ENCODE measurements around the gene ASMTL. TPM values are rescaled to one million over a fixed set of nuclear protein-coding genes. Genes with fewer than 3 reads are reported as not detected.

ASMTL gene
- total and polyA plus RNA-seq, 2 experiments from 2014 or later: 53.7 to 61.2 TPM

DNA sequence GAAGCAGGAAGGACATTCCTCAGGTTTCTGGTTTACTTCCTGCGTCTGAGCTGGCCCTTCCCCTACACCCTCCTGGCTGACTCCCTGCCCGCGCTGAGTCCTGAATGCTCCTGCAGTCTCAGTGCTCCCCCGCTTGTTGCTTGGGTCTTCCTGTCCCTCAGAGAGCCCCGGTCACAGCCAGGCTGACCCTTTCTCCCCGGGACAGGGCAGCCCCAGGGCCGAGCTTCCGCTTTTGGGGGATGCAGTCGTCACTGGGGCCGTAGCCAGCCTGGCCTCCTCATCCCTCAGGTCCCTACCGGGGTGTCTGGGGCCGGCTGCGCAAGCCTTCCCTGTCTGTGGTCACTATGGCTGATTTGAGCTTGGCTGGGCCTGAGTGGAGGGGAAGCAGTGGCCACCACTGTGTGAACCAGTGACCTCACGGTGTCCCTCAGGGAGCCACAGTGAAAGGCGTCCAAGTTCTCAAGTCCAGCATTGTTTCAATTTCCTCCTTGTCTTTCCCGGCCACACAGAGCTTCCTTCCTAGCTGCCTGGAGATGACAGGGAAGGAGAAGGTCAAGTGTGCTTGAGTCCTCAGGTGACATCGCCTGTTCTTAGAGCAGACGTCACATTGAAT is 34.1 kb upstream of the ASMTL start:
- no peak overlapping the region for H3K27ac Mint-ChIP-seq

More for the DNA sequence above, 34.1 kb upstream of the ASMTL start:
- Histone ChIP-seq H2AFZ (peak overlapping the region; percentile 74; the same call in 1 of the 2 replicates), H3K4me1 (ENCODE audit: insufficient read depth) (no peaks in the 10 kb centered on the region), H3K9me2 (ENCODE audit: insufficient read depth) (no peaks in the 10 kb centered on the region), H3F3A (replicated peaks; ENCODE audit: low read depth) (peaks cover 16% of the 10 kb centered on the region; the same call in 1 of the 2 replicates), H3K4me2 (no peak overlapping the region), H4K20me1 (replicated peaks; ENCODE audit: insufficient read depth) (no peaks in the 10 kb centered on the region), H3K27ac (ENCODE audit: low read depth) (no peak overlapping the region), H3K79me2 (replicated peaks; ENCODE audit: insufficient read depth) (no peaks in the 10 kb centered on the region), H3K36me3 (ENCODE audit: insufficient read depth) (no peaks in the 10 kb centered on the region), H3K4me3 (no peak overlapping the region), H3K27me3 (ENCODE audit: insufficient read depth) (no peaks in the 10 kb centered on the region)
- H3K4me3 Mint-ChIP-seq: no peak overlapping the region
- H3K4me1 Mint-ChIP-seq: peaks cover 1% of the 10 kb centered on the region; the same call in 1 of the 3 replicates
- ATAC-seq (no peak), DNase-seq (ENCODE audit: low spot score) (no peak)
- peaks cover 24% of the 10 kb centered on the region for H3K27me3 Mint-ChIP-seq (ENCODE audit: insufficient read depth, low read depth, poor library complexity)
- no peak for TF ChIP-seq CREB1 (CRISPR knock-in tag; IDR thresholded peaks at IDR 0.05; ENCODE audit: low read depth)
- TF ChIP-seq, protein P1, sequence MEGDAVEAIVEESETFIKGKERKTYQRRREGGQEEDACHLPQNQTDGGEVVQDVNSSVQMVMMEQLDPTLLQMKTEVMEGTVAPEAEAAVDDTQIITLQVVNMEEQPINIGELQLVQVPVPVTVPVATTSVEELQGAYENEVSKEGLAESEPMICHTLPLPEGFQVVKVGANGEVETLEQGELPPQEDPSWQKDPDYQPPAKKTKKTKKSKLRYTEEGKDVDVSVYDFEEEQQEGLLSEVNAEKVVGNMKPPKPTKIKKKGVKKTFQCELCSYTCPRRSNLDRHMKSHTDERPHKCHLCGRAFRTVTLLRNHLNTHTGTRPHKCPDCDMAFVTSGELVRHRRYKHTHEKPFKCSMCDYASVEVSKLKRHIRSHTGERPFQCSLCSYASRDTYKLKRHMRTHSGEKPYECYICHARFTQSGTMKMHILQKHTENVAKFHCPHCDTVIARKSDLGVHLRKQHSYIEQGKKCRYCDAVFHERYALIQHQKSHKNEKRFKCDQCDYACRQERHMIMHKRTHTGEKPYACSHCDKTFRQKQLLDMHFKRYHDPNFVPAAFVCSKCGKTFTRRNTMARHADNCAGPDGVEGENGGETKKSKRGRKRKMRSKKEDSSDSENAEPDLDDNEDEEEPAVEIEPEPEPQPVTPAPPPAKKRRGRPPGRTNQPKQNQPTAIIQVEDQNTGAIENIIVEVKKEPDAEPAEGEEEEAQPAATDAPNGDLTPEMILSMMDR (conservative IDR thresholded peaks at IDR 0.05; ENCODE audit: low read depth in 2 of 2): no peak
- TF ChIP-seq, protein P2, sequence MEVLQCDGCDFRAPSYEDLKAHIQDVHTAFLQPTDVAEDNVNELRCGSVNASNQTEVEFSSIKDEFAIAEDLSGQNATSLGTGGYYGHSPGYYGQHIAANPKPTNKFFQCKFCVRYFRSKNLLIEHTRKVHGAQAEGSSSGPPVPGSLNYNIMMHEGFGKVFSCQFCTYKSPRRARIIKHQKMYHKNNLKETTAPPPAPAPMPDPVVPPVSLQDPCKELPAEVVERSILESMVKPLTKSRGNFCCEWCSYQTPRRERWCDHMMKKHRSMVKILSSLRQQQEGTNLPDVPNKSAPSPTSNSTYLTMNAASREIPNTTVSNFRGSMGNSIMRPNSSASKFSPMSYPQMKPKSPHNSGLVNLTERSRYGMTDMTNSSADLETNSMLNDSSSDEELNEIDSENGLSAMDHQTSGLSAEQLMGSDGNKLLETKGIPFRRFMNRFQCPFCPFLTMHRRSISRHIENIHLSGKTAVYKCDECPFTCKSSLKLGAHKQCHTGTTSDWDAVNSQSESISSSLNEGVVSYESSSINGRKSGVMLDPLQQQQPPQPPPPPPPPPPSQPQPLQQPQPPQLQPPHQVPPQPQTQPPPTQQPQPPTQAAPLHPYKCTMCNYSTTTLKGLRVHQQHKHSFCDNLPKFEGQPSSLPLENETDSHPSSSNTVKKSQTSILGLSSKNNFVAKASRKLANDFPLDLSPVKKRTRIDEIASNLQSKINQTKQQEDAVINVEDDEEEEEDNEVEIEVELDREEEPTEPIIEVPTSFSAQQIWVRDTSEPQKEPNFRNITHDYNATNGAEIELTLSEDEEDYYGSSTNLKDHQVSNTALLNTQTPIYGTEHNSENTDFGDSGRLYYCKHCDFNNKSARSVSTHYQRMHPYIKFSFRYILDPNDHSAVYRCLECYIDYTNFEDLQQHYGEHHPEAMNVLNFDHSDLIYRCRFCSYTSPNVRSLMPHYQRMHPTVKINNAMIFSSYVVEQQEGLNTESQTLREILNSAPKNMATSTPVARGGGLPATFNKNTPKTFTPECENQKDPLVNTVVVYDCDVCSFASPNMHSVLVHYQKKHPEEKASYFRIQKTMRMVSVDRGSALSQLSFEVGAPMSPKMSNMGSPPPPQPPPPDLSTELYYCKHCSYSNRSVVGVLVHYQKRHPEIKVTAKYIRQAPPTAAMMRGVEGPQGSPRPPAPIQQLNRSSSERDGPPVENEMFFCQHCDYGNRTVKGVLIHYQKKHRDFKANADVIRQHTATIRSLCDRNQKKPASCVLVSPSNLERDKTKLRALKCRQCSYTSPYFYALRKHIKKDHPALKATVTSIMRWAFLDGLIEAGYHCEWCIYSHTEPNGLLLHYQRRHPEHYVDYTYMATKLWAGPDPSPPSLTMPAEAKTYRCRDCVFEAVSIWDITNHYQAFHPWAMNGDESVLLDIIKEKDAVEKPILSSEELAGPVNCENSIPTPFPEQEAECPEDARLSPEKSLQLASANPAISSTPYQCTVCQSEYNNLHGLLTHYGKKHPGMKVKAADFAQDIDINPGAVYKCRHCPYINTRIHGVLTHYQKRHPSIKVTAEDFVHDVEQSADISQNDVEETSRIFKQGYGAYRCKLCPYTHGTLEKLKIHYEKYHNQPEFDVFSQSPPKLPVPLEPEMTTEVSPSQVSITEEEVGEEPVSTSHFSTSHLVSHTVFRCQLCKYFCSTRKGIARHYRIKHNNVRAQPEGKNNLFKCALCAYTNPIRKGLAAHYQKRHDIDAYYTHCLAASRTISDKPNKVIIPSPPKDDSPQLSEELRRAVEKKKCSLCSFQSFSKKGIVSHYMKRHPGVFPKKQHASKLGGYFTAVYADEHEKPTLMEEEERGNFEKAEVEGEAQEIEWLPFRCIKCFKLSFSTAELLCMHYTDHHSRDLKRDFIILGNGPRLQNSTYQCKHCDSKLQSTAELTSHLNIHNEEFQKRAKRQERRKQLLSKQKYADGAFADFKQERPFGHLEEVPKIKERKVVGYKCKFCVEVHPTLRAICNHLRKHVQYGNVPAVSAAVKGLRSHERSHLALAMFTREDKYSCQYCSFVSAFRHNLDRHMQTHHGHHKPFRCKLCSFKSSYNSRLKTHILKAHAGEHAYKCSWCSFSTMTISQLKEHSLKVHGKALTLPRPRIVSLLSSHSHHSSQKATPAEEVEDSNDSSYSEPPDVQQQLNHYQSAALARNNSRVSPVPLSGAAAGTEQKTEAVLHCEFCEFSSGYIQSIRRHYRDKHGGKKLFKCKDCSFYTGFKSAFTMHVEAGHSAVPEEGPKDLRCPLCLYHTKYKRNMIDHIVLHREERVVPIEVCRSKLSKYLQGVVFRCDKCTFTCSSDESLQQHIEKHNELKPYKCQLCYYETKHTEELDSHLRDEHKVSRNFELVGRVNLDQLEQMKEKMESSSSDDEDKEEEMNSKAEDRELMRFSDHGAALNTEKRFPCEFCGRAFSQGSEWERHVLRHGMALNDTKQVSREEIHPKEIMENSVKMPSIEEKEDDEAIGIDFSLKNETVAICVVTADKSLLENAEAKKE (CRISPR knock-in tag; IDR thresholded peaks at IDR 0.05): no peak
- no peak for TF ChIP-seq NANOG (IDR thresholded peaks at IDR 0.05; ENCODE audit: borderline replicate concordance)
- TF ChIP-seq EZH2phosphoT487 (IDR thresholded peaks at IDR 0.05; ENCODE audit: unreplicated experiment): no peak
- no peak for TF ChIP-seq EZH2 (IDR thresholded peaks at IDR 0.05; ENCODE audit: low read depth, unreplicated experiment)
- no peak for TF ChIP-seq JUNB (IDR thresholded peaks at IDR 0.05; ENCODE audit: unreplicated experiment)
- TF ChIP-seq STAT1 (IDR thresholded peaks at IDR 0.05; ENCODE audit: unreplicated experiment): no peak
- TF ChIP-seq ZNF114 (CRISPR knock-in tag; IDR thresholded peaks at IDR 0.05): no peak
- TF ChIP-seq ZNF331 (CRISPR knock-in tag; IDR thresholded peaks at IDR 0.05; ENCODE audit: low read depth): no peak
- TF ChIP-seq POLR2AphosphoS5 (IDR thresholded peaks at IDR 0.05; ENCODE audit: low read depth): no peak
- TF ChIP-seq, protein P3, sequence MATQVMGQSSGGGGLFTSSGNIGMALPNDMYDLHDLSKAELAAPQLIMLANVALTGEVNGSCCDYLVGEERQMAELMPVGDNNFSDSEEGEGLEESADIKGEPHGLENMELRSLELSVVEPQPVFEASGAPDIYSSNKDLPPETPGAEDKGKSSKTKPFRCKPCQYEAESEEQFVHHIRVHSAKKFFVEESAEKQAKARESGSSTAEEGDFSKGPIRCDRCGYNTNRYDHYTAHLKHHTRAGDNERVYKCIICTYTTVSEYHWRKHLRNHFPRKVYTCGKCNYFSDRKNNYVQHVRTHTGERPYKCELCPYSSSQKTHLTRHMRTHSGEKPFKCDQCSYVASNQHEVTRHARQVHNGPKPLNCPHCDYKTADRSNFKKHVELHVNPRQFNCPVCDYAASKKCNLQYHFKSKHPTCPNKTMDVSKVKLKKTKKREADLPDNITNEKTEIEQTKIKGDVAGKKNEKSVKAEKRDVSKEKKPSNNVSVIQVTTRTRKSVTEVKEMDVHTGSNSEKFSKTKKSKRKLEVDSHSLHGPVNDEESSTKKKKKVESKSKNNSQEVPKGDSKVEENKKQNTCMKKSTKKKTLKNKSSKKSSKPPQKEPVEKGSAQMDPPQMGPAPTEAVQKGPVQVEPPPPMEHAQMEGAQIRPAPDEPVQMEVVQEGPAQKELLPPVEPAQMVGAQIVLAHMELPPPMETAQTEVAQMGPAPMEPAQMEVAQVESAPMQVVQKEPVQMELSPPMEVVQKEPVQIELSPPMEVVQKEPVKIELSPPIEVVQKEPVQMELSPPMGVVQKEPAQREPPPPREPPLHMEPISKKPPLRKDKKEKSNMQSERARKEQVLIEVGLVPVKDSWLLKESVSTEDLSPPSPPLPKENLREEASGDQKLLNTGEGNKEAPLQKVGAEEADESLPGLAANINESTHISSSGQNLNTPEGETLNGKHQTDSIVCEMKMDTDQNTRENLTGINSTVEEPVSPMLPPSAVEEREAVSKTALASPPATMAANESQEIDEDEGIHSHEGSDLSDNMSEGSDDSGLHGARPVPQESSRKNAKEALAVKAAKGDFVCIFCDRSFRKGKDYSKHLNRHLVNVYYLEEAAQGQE (IDR thresholded peaks at IDR 0.05; ENCODE audit: unreplicated experiment): no peak
- TF ChIP-seq, protein P4, sequence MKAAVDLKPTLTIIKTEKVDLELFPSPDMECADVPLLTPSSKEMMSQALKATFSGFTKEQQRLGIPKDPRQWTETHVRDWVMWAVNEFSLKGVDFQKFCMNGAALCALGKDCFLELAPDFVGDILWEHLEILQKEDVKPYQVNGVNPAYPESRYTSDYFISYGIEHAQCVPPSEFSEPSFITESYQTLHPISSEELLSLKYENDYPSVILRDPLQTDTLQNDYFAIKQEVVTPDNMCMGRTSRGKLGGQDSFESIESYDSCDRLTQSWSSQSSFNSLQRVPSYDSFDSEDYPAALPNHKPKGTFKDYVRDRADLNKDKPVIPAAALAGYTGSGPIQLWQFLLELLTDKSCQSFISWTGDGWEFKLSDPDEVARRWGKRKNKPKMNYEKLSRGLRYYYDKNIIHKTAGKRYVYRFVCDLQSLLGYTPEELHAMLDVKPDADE (IDR thresholded peaks at IDR 0.05): no peak
- peaks cover 34% of the 10 kb centered on the region for H3K36me3 Mint-ChIP-seq (ENCODE audit: low read depth)
- peaks cover 72% of the 10 kb centered on the region for H3K9me3 Mint-ChIP-seq

All from GM23338 (cell line).